ENCODE results near the gene GUK1.
A peak's percentile ranks its signal among the peaks of the same experiment; 100 is the strongest.

Gene GUK1

GRCh38 chr1:228149406-228150119 is 9.5 kb downstream of the GUK1 start, which contains the start of gene GJC2:
Gene GJC2, plus strand, starts transcription at chr1:228149930. Its CDS starts 7,829 bp downstream, at chr1:228157759.
- DNase-seq (ENCODE audit: low read depth in 2 of 2) = no peak

- DNase-seq (ENCODE audit: low read depth in 2 of 2) = no peak
Measured at GRCh38 chr1:228150120-228150460, 10.0 kb downstream of the GUK1 start.

- DNase-seq (ENCODE audit: low read depth in 2 of 2) = no peak
Measured at GRCh38 chr1:228150461-228151179, 10.5 kb downstream of the GUK1 start.

- no peak for DNase-seq (ENCODE audit: low read depth in 2 of 2)
Measured at GRCh38 chr1:228151180-228151925, 11.3 kb downstream of the GUK1 start.

GRCh38 chr1:228152097-228152917 is 12.2 kb downstream of the GUK1 start:
- DNase-seq (ENCODE audit: low read depth in 2 of 2) = no peak

GRCh38 chr1:228152918-228153258 is 12.8 kb downstream of the GUK1 start:
- DNase-seq (ENCODE audit: low read depth in 2 of 2) = no peak

- DNase-seq (ENCODE audit: low read depth in 2 of 2) = no peak
Measured at GRCh38 chr1:228154021-228154669, 14.1 kb downstream of the GUK1 start.

- DNase-seq (ENCODE audit: low read depth in 2 of 2) = peak in 1 of 2 donors; percentile 27
Measured at GRCh38 chr1:228154670-228155571, 14.8 kb downstream of the GUK1 start.

- no peak for DNase-seq (ENCODE audit: low read depth in 2 of 2)
Measured at GRCh38 chr1:228155596-228156514, 15.8 kb downstream of the GUK1 start.

GRCh38 chr1:228156515-228156881 is 16.4 kb downstream of the GUK1 start:
- no peak for DNase-seq (ENCODE audit: low read depth in 2 of 2)

- no peak for DNase-seq (ENCODE audit: low read depth in 2 of 2)
Measured at GRCh38 chr1:228156941-228157728, 17.1 kb downstream of the GUK1 start.

GRCh38 chr1:228157729-228158126 is 17.6 kb downstream of the GUK1 start:
- DNase-seq (ENCODE audit: low read depth in 2 of 2) = no peak

GRCh38 chr1:228158151-228159007 is 18.3 kb downstream of the GUK1 start:
- DNase-seq (ENCODE audit: low read depth in 2 of 2) = no peak

GRCh38 chr1:228159008-228159665 is 19.1 kb downstream of the GUK1 start:
- DNase-seq (ENCODE audit: low read depth in 2 of 2) = no peak

GRCh38 chr1:228160201-228160761 is 20.2 kb downstream of the GUK1 start:
- DNase-seq (ENCODE audit: low read depth in 2 of 2) = no peak

GRCh38 chr1:228161362-228161761 is 21.3 kb downstream of the GUK1 start:
- DNase-seq (ENCODE audit: low read depth in 2 of 2) = no peak

GRCh38 chr1:228161866-228162265 is 21.8 kb downstream of the GUK1 start:
- DNase-seq (ENCODE audit: low read depth in 2 of 2) = no peak
